Measurements from ENCODE around the gene ARHGAP8.
"Not testable (repeated sequence)": the region's sequence is repeated elsewhere in the genome, so short reads cannot be mapped to it uniquely, and the experiment has no call there.

The ARHGAP8 gene

DNA sequence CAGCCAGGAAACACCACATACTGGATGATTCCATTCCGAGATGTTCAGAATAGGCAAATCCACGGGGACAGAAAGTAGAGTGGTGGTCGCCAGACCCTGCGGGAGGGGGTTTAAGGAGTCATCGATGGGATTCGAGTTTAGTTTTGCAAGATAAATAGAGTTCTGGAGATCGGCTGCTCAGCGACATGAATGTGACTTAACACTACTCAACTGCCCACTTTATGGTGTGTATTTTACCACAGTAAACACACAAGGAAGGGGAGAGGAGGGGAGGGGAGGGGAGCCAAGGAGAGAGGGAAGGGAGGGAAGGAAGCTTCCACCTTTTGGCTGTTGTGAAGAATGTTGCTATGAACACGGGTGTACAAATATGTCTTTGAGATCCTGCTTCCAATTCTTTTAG, 10.4 kb upstream of the ARHGAP8 start:
- no peak for DNase-seq

DNA sequence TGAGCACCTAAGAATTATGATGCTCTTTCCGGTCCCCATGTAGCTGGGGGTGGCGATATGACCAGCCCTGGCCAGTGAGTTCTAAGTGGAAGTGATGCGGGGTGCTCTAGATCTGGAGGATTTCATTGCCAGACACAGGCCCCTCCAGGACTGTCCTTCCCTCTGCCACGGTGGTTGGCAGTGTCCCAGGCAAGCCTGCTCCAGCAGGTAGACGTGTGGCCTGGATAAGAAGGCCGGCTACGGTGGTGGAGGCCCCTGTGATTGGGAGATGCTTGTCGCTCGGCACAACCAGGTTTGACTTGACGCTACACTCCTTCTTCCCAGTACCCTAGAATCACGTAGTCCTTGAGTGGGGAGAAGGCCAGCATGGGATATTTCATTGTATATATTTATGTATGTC, 9.1 kb upstream of the ARHGAP8 start:
- no peak for DNase-seq

DNA sequence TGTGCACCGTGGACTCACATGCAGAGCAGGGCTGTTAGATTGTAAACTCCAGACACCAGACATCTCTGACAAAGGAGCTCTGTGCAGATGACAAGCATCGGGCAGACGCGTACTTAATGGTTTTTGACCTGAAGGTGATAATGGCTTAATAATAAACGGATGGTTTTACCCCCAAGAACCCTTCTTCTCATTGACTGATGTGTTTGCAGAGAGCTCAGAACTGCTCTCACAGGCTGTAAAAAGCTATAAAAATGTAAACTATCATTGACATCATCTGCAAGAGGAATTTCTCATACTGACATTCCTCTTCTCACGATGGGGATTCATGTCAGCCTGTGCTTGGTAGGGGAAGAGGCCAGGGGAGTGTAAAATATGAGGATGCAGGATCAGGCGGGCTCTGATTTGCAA, 8.6 kb upstream of the ARHGAP8 start:
- no peak for DNase-seq

DNA sequence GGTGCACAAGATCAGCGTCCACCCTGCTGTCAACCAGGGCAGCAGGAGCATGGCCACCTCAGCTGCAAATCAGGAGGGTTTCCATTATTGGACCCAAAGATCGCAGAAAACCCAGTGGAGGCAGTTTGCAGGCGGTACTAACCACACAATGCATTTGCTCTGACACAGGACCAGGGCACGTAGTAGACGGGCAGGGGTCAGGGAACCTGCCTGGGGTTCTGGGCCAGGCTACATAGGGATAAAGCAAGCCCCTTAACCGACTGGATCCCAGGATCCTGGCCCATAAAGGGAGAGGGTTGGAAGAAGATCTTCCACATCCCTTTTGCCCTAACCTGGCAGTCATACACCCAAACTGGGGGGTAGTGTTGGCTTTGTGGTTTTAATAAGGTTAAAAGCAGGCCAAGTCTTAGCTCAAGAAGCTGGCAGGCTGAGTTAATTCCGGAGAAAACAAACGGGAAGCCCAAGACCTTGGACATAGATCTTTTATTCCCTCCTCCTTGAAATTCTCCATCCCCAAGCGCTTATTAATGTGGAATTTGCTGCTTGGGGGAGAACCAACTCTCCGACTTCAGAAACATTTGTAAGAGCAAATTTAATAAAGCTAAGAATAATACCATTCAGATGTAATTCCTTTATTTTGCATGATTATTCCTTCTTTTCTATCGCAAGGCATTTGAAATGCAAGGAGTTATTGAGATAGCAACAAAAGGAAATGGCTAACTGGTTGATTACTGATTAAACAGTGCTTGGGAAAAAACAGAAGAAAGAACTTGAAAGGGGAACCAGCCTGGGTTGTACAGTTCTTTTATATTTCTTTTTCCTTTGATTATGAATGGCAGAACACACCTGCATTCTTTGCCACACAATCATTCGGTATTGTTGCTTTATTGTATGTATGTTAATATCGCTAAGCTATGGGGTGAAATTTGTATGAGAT, 6.3 kb upstream of the ARHGAP8 start:
- no peak for DNase-seq

DNA sequence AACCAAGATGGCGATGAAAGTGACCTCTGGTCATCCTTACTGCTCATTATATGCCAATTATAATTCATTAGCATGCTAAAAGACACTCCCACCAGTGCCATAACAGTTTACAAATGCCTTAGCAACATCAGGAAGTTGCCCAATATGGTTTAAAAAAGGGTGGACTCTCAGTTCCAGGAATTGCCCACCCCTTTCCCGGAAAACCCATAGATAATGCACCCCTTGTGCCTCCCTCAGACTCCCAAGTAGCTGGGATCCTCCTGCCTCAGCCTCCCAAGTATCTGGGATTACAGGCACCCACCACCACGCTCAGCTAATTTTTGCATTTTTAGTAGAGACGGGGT, 4.6 kb upstream of the ARHGAP8 start:
- not testable (repeated sequence) for DNase-seq

DNA sequence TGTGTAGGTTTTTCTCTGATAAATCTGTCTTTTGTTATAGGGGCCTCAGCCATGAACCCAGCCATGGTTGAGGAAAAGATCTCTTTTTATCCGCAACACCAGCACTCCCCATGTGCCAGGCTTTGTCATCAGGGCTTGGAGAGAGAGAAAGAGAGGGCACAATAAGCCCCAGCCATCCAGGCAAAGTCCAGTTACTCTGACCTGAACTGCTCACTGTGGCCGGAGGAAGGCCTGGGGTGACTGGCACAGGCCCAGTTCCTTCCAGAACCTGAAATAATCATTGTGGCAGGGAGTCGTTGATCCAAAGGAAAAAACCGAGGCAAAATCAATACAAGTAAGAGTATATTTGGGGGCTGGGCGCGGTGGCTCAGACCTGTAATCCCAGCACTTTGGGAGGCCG, 3.9 kb upstream of the ARHGAP8 start:
- no peak for DNase-seq

DNA sequence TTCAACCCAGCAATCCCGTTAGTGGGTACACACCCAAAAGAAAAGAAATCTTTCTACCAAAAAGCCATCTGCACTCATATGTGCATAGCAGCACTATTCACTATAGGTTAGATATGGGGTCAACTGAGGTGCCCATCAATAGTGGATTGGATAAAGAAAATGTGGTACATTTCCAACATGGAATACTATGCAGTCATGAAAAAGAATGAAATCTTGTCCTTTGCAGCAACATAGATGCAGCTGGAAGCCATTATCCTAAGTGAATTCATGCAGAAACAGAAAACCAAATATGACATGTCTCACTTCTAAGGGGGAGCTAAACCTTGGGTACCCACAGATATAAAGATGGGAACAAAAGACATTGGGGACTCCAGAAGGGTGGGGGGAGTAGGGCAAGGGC, 1.9 kb upstream of the ARHGAP8 start:
- DNase-seq = no peak

DNA sequence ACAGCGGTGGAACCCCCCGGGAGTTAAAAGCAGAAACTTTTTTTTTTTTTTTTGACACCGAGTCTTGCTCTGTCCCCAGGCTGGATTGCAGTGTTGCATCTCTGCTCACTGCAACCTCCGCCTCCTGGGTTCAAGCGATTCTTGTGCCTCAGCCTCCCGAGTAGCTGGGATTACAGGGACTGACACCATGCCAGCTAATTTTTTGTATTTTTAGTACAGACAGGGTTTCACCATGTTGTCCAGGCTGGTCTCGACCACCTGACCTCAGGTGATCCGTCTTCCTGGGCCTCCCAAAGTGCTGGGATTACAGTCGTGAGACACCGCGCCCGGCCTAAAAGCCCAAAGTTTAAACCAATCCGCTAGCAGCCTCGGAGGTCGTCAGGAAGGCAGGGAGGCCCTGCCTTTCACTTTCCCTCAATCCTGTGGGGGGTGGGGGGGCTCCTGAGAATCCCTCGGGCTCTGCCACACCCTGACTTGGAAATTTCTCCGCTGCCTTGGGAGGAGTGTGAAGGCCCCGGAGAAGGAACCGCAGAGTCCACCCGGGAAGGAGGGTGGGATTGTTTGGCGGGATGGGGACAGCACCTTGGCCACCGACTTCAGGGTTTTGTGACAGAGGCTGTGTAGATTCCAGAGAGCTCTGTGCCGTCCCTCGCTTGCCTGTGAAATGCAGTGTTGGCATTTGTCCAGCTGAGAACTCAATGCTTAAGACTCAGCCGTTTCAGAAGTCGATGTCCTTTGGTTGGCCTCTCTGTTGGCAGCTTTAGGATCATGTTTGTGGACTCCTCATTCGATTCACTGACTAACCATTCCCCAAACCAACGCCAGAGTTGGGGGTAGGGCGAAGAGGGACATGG, 1.0 kb downstream of the ARHGAP8 start:
- no peak for DNase-seq

DNA sequence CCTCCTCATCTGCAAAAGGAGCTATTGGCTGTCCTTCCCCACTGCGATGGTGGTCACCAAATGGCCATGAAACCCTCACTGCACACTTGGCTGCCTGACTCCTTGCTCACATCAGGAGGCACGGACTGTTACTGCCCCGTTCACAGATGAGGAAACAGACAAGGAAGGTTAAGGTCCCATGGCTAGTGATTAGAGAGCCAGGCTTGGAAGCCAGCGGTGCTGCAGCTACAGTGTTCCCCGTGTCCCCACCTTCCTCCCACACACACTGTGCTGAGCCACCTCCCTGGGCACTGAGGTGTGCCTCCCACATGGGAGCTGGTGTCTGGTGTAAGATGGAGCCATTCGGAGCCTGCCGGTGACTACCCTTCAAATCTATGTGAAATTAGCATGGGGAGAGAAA, 2.6 kb downstream of the ARHGAP8 start:
- no peak for DNase-seq

DNA sequence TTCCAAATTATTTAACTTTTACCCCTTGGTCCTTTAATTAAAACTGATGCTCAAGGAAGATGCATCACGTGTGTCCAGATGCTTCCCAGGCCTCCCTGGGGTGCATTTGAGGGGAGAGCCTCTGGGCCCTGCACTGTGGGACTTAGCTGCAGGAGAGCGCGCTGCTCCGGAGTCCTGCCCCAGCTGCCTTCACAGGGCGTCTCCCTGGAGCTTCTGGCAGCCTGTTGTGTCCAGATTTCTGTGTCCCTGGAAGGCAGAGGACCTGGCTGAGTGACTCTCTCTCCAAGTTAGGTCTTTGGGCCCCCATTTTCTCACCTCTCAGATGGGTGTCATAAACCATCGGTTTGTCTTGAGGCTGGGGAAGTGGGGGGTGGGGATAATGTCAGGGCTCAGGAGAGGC, 3.0 kb downstream of the ARHGAP8 start:
- DNase-seq = no peak

DNA sequence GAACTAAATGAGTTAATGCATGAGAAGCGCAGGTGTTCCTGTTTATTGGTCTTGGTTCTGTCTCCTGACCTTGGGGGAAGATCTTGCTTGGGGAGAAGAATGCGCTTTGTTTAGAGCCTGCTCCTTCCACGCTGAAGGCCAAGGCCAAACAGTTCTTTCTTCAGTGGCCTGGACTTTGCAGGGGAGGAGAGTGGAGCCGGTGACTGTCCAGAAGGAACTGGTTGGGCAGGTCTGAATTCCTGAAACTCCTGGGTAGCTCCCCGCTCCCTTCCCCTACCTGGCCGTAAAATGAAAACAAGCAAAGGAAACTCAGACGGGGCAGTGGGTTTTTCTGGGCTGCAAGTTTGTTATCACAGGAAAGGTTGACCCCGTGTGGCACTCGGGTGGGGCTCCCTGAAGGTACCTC, 3.6 kb downstream of the ARHGAP8 start:
- DNase-seq = no peak

DNA sequence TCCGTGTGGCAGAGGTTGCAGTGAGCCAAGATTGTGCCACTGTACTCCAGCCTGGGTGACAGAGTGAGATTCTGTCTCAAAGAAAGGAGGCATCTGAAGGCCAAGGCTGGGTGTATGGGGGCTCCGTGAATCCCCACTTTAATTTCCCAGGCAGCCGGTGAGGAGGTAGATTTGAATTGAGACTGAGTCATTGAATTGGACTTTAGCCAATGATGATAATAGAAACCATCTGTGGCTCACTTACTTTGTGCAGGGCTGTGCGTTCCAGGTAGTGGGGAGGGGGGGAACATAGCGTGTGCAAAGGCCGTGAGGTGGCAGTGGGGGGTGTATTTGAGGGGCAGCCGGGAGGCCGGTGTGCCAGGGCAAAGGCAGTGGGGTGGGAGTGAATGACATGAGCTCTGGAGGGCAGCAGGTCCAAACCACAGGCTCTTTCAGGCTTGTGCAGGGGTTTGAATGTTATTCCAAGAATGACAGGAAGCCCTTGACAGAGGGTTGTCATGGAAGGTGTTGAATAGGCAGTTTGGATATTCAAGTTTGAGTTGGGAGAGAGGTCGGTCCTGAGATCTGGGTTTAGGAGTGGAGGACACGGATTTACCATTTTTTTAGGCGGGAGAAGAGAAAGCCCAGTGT, 6.1 kb downstream of the ARHGAP8 start:
- peak; percentile 18 for DNase-seq

DNA sequence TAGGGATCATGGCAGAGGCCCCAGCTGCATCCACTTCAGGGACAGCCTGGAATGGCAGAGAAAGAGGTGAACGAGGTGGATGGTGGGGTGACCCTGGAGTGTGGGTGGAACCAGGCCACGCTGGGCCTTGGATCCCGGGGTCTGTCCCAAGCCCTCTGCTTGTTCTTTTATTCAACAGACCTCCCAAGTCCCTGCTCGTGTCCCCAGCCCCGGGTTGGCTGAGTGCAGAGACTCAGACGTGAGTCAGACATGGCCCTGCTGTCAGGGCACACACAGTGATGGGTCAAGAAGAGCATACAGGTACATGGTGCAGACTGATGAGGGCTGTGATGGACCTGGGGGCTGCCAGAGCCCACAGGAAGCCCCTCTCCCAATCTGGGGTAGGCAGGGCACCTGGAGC, 6.6 kb downstream of the ARHGAP8 start:
- no peak for DNase-seq

DNA sequence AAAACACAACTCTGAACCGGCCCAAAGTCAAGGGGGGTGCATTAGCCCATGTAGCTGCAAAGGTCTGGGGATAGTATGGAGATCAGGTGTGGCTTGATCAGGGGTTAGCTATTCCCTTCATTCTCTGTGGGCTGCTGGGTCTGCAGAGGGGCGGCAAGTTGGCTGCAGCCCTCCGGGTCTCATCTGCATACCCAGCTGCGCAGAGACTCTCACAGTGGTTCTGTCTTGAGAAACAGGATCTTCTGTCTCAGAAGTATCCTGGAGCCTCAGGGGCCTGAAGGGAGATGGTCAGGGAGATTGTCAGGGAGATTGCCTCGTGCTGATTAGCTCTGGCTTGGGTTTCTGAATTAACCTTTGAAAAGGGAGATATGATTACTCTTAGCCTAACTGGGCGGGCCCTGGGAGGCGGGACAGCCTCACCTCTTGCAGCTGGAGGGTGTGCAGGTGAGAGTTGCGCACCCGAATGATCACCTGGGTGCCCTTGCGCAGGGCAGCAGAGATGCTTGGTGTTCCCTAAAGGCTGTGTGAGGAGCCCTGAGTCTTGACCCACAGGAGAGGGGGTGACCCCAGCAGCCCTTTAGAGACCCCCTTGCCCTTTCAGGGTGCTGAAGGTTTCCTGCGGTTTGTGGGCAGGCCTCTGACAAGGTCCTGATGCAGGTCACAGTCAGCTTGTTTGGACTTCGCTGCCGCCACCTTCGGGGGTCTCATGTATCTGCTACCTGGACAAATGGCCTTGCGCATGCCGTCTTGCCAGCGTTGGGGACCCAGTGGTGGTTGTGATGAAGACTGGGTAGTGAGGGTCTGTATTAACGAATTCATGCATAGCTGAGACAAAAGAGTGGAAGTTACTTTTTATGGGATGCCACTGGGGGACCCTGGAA, 7.3 kb downstream of the ARHGAP8 start:
- DNase-seq = no peak

DNA sequence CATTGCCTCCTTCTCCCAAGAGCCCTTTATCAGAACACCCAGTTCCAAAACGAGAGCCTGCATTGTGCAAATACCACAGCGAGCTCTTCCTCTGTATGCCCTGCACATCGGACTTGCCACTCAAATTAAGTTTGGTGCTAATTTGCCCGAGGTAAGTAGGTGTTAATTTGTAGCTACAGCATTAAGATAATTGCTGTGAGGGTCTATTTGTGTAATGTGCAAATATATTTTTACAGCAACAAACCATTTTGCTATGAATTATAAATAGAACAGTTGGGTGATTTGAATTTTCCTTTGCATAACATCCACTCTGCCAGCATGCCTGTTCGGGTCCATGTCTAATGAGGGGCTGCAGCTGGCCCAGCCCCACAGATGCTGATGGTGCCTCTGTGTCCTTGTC, 8.1 kb downstream of the ARHGAP8 start:
- DNase-seq = no peak

DNA sequence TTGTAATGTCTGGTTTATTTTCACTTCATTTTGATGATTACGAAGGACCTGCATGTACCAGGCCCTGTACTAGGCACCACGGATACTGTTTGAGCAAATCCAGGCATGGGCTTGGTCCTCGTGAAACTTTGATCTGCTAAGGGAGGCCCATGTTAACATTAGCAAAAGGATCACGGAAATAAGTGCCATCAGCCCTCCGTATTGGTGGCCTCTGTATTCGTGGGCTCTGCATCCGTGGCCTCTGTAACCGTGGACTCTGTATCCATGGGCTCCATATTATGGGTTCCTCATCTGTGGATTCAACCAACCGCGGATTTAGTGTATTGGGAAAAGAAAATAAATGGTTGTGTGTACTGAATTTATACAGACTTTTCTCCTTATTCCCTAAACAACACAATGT, 8.7 kb downstream of the ARHGAP8 start:
- no peak for DNase-seq

DNA sequence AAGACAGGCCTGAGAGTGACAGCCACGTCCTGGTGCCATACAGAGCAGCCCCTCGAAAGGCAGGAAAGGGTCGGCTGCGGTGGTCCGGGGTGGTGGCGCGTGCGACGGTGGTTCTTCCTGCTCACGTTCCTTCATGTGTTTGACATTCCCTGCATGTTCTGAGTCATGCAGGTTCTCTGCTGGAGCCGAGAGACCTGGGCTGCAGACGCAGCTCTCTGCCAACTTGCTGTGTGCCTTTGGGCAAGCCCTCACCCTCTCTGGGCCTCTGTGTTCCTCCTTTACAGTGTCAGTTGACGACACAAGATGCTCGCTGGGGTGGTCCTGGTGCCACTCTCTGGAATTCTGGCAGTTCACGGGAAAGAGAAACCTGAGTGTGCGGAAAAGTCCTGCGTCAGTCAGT, 12.0 kb downstream of the ARHGAP8 start:
- DNase-seq = no peak

DNA sequence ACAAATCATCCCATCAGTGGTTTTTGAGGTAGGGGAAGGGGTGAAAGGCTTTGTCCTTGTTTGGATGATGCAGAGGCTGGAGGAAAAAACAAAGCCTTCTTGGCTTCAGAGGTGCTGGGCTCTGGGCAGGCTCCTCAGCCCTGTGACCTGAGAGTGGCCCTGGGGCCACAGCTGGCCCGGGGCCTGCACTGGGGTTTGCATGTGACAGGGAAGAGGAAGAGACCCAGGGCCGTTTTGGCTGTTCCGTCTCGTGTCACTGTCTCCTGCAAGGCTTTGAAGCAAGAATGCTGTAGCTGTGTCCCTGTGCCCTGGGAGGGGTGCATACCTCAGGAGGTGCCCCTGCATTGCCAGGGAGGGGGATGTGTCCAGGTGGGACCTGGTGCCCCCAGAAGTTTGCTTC, 12.6 kb downstream of the ARHGAP8 start:
- no peak for DNase-seq

DNA sequence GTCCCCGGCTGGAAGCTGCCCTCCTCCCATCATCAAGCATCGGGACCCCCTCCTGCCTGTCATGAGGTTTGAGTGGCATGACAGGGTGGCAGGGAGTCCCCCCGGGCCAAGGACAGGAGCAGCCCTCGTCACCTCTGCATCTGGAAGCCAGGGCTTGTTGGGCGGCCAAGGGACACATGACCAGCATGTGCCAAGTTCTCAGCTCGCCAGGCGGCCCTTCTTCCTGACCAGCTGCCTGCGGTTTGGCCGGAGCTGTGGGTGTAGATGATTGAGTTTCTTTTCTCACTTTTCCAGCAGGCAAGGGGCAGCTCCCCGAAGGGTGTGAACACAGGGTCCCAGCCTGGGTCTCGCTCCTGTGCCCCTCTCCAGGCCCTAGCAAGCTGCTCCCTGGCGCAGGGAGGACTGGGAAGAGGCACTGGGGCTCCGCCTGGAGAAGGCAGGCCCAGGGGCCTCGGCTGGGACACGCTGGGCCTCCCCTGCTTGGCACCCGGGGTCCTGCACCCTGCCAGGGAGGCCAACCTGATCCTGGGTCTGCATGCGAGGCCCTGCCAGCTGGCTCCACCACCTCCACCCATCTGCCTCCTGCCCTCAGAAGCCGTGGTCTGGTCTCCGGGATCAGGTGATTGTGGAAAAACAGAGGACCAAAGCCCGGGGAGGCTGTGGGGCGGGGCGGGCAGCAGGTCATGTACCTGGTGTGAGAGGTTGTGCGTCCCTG, 13.4 kb downstream of the ARHGAP8 start:
- no peak for DNase-seq

DNA sequence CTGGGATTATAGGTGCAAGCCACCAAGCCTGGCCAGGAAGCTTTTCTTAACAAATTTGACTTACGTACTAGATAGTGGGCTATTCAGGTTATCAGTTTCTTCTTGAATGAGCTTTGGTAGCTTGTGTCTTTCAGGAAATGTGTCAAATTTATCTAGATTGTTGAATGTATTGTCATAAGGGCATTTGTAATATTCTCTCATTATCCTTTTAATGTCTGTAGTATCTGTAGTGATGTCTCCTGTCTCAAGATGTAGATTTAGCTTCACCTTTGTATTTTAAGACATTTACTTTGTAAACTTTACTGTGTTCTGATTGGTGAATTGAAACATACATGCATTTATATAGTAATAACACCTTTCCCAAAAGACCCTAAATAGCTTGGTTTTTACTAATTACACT, 20.7 kb downstream of the ARHGAP8 start:
- no peak for DNase-seq

DNA sequence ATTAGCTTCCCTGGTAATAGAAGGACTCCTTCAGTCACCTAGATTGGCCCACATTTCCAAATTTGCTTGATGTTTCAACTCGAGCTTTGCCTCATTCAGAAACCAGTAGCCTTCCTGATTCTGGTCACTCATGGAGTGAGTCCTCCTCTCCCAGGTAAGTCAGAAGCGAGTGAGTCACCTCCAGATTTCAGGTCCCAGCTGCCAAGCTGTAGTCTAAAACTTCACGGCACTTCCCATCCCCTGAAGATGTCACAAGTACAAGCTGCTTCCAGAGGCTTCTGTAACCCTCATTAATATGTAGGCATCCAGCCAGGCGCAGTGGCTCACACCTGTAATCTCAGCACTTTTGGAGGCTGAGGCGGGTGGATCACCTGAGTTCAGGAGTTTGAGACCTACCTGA, 23.5 kb downstream of the ARHGAP8 start:
- no peak for DNase-seq
